Measurements from ENCODE around the gene MACROD2.
"Not testable (repeated sequence)": the region's sequence is repeated elsewhere in the genome, so short reads cannot be mapped to it uniquely, and the experiment has no call there.

GRCh38 chr20:15198017-15198416 is 1202.7 kb downstream of the MACROD2 start:
- not testable (repeated sequence) for TF ChIP-seq POLR2A, CTCF (IDR thresholded peaks at IDR 0.05)

Measured in tibial nerve (tissue), 3 donors.